Measurements from ENCODE around the gene PTPRD. TPM values are rescaled to one million over a fixed set of nuclear protein-coding genes. Genes with fewer than 3 reads are reported as not detected.

PTPRD gene
- total and polyA plus RNA-seq, 2 experiments from 2014 or later: 11.5 to 58.0 TPM

- TF ChIP-seq, protein P1, sequence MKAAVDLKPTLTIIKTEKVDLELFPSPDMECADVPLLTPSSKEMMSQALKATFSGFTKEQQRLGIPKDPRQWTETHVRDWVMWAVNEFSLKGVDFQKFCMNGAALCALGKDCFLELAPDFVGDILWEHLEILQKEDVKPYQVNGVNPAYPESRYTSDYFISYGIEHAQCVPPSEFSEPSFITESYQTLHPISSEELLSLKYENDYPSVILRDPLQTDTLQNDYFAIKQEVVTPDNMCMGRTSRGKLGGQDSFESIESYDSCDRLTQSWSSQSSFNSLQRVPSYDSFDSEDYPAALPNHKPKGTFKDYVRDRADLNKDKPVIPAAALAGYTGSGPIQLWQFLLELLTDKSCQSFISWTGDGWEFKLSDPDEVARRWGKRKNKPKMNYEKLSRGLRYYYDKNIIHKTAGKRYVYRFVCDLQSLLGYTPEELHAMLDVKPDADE (IDR thresholded peaks at IDR 0.05): no peak
- TF ChIP-seq, protein P2, sequence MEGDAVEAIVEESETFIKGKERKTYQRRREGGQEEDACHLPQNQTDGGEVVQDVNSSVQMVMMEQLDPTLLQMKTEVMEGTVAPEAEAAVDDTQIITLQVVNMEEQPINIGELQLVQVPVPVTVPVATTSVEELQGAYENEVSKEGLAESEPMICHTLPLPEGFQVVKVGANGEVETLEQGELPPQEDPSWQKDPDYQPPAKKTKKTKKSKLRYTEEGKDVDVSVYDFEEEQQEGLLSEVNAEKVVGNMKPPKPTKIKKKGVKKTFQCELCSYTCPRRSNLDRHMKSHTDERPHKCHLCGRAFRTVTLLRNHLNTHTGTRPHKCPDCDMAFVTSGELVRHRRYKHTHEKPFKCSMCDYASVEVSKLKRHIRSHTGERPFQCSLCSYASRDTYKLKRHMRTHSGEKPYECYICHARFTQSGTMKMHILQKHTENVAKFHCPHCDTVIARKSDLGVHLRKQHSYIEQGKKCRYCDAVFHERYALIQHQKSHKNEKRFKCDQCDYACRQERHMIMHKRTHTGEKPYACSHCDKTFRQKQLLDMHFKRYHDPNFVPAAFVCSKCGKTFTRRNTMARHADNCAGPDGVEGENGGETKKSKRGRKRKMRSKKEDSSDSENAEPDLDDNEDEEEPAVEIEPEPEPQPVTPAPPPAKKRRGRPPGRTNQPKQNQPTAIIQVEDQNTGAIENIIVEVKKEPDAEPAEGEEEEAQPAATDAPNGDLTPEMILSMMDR (conservative IDR thresholded peaks at IDR 0.05; ENCODE audit: low read depth in 2 of 2): no peak
- TF ChIP-seq, protein P3, sequence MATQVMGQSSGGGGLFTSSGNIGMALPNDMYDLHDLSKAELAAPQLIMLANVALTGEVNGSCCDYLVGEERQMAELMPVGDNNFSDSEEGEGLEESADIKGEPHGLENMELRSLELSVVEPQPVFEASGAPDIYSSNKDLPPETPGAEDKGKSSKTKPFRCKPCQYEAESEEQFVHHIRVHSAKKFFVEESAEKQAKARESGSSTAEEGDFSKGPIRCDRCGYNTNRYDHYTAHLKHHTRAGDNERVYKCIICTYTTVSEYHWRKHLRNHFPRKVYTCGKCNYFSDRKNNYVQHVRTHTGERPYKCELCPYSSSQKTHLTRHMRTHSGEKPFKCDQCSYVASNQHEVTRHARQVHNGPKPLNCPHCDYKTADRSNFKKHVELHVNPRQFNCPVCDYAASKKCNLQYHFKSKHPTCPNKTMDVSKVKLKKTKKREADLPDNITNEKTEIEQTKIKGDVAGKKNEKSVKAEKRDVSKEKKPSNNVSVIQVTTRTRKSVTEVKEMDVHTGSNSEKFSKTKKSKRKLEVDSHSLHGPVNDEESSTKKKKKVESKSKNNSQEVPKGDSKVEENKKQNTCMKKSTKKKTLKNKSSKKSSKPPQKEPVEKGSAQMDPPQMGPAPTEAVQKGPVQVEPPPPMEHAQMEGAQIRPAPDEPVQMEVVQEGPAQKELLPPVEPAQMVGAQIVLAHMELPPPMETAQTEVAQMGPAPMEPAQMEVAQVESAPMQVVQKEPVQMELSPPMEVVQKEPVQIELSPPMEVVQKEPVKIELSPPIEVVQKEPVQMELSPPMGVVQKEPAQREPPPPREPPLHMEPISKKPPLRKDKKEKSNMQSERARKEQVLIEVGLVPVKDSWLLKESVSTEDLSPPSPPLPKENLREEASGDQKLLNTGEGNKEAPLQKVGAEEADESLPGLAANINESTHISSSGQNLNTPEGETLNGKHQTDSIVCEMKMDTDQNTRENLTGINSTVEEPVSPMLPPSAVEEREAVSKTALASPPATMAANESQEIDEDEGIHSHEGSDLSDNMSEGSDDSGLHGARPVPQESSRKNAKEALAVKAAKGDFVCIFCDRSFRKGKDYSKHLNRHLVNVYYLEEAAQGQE (IDR thresholded peaks at IDR 0.05; ENCODE audit: unreplicated experiment): no peak
- no peak for TF ChIP-seq ZNF331 (CRISPR knock-in tag; IDR thresholded peaks at IDR 0.05; ENCODE audit: low read depth)
- TF ChIP-seq STAT1 (IDR thresholded peaks at IDR 0.05; ENCODE audit: unreplicated experiment): no peak
- no peak for TF ChIP-seq EZH2phosphoT487 (IDR thresholded peaks at IDR 0.05; ENCODE audit: unreplicated experiment)
- TF ChIP-seq POLR2AphosphoS5 (IDR thresholded peaks at IDR 0.05; ENCODE audit: low read depth): no peak
These were observed 1770.2 kb downstream of the PTPRD start (continued) for GRCh38 chr9:8842402-8843193.

- H2AFZ ChIP-seq: no peak overlapping the region
- no peaks in the 10 kb centered on the region for H3K9me2 ChIP-seq (ENCODE audit: insufficient read depth)
- Mint-ChIP-seq H3K4me3 (no peak overlapping the region), H3K4me1 (peaks cover 21% of the 10 kb centered on the region), H3K27ac (no peak overlapping the region), H3K9me3 (no peaks in the 10 kb centered on the region), H3K36me3 (ENCODE audit: low read depth) (no peaks in the 10 kb centered on the region; the same call in 2 of the 3 replicates), H3K27me3 (ENCODE audit: insufficient read depth, low read depth, poor library complexity) (no peaks in the 10 kb centered on the region)
- H3K4me2 ChIP-seq: no peak overlapping the region
- H4K20me1 ChIP-seq (replicated peaks; ENCODE audit: insufficient read depth): no peaks in the 10 kb centered on the region
- peaks cover 17% of the 10 kb centered on the region for H3K4me1 ChIP-seq (ENCODE audit: insufficient read depth)
- H3K27ac ChIP-seq (ENCODE audit: low read depth): no peak overlapping the region
- TF ChIP-seq CREB1 (CRISPR knock-in tag; IDR thresholded peaks at IDR 0.05; ENCODE audit: low read depth) (no peak), NANOG (IDR thresholded peaks at IDR 0.05; ENCODE audit: borderline replicate concordance) (no peak), STAT1 (IDR thresholded peaks at IDR 0.05; ENCODE audit: unreplicated experiment) (no peak)
- TF ChIP-seq, protein P1 (IDR thresholded peaks at IDR 0.05): no peak
- TF ChIP-seq, protein P2 (conservative IDR thresholded peaks at IDR 0.05; ENCODE audit: low read depth in 2 of 2): no peak
- TF ChIP-seq, protein P3 (IDR thresholded peaks at IDR 0.05; ENCODE audit: unreplicated experiment): no peak
- H3K27me3 ChIP-seq (ENCODE audit: insufficient read depth): no peaks in the 10 kb centered on the region
- no peak for DNase-seq (ENCODE audit: low spot score)
- H3K36me3 ChIP-seq (ENCODE audit: insufficient read depth): no peaks in the 10 kb centered on the region
- no peak overlapping the region for H3K4me3 ChIP-seq
- ATAC-seq: no peak
- H3F3A ChIP-seq (replicated peaks; ENCODE audit: low read depth): no peaks in the 10 kb centered on the region
- H3K79me2 ChIP-seq (replicated peaks; ENCODE audit: insufficient read depth): peaks cover 14% of the 10 kb centered on the region; the same call in 1 of the 2 replicates
These were observed 1774.7 kb downstream of the PTPRD start for GRCh38 chr9:8838136-8838535.
